HCT116 (cell line): ENCODE data around the gene LCE2A. TPM values are rescaled to one million over a fixed set of nuclear protein-coding genes. Genes with fewer than 3 reads are reported as not detected.

ENCODE experiments used
- ATAC-seq: fragments of 200-7000 bp; cut with Tn5 transposase; 2 replicates; pipeline ENCODE4 v1.9.1; 2020; ENCODE audit warnings: mild to moderate bottlenecking, moderate library complexity
- BruUV-seq: library from RNA; stranded (reverse); fragments of 400-500 nt; replicated peaks from 2 replicates; lab custom pipeline; 2021; lab: Mats Ljungman, UMichigan
- CTCF ChIA-PET: fragments of 300-600 bp; sonication (Branson Sonifier 250); formaldehyde crosslinking; loops from one replicate; lab custom pipeline; 2021; ENCODE audit warnings: antibody characterized with exemption; lab: Charles Lee
- POLR2A ChIA-PET: fragments of 300-600, 350-600 bp; sonication (Branson Sonifier 250); formaldehyde crosslinking; loops from one replicate; lab custom pipeline; 2021; ENCODE audit warnings: antibody characterized with exemption; lab: Charles Lee
- RAD21 ChIA-PET, 2 experiments: fragments of 300-600 bp; sonication (Branson Sonifier 250); formaldehyde crosslinking; loops; one replicate each; lab custom pipeline; 2023; ENCODE audit warnings: low total read pairs in 2 of 2; ENCODE audit not compliant: uncharacterized antibody in 2 of 2, unreplicated experiment in 2 of 2, low non-redundant PET in 1 of 2; lab: Charles Lee
- DNase-seq: peaks from one replicate; pipeline ENCODE4 v3.0.0-alpha.2; 2010; ENCODE audit warnings: low read depth, low spot score
- H2AFZ ChIP-seq: fragments of 200-600 bp; shearing (Covaris generic), sonication (generic); 2 replicates; pipeline ENCODE4 v1.6.1; 2017; ENCODE audit warnings: low read depth, mixed run types, mixed read lengths, antibody characterized with exemption, low read length; ENCODE audit not compliant: poor library complexity, severe bottlenecking
- H3K27ac ChIP-seq: 2 replicates; pipeline ENCODE4 v1.5.1; 2012; ENCODE audit warnings: low read depth, low read length
- H3K27me3 ChIP-seq: fragments of 200-600 bp; sonication (generic); 2 replicates; pipeline ENCODE4 v1.6.1; 2016; ENCODE audit warnings: mixed run types, low read length, mixed read lengths; ENCODE audit not compliant: insufficient read depth
- H3K36me3 ChIP-seq, 2 experiments: fragments of 200-500 bp in 1 of 2; fragments of 200-600 bp in 1 of 2; sonication (Bioruptor generic) in 1 of 2; sonication (generic) in 1 of 2; 2 replicates each; pipeline versions ENCODE4 v1.5.1 to v1.6.1; 2014 to 2016; ENCODE audit warnings: low read length in 2 of 2, inconsistent platforms in 1 of 2, mixed read lengths in 1 of 2, mixed run types in 1 of 2; ENCODE audit not compliant: insufficient read depth in 2 of 2, control insufficient read depth in 1 of 2
- H3K4me1 ChIP-seq, 2 experiments: fragments of 200-600 bp in 1 of 2; sonication (generic) in 1 of 2; 2 replicates each; pipeline versions ENCODE4 v1.5.1 to v1.6.1; 2012 to 2017; ENCODE audit warnings: low read length in 2 of 2, inconsistent platforms in 1 of 2, mild to moderate bottlenecking in 1 of 2, mixed read lengths in 1 of 2, mixed run types in 1 of 2, moderate library complexity in 1 of 2; ENCODE audit not compliant: insufficient read depth in 2 of 2, control insufficient read depth in 1 of 2
- H3K4me2 ChIP-seq: fragments of 200-600 bp; sonication (generic); 2 replicates; pipeline ENCODE4 v1.6.1; 2017; ENCODE audit warnings: mixed run types, low read length, mixed read lengths
- H3K4me3 ChIP-seq, 2 experiments: fragments of 200-600 bp in 1 of 2; sonication (generic) in 1 of 2; replicated peaks in 1 of 2; 2 replicates each; pipeline ENCODE4 v1.5.1; 2011 to 2016; ENCODE audit warnings: low read length in 2 of 2, control low read depth in 1 of 2, low read depth in 1 of 2, mild to moderate bottlenecking in 1 of 2, mixed read lengths in 1 of 2, mixed run types in 1 of 2
- H3K79me2 ChIP-seq: fragments of 200-600 bp; sonication (generic); 2 replicates; pipeline ENCODE4 v1.6.1; 2017; ENCODE audit warnings: mild to moderate bottlenecking, mixed run types, low read length, moderate library complexity, mixed read lengths; ENCODE audit not compliant: insufficient read depth
- H3K9ac ChIP-seq: fragments of 200-600 bp; sonication (generic); 2 replicates; pipeline ENCODE4 v1.6.1; 2016; ENCODE audit warnings: low read length, mixed read lengths
- H3K9me2 ChIP-seq: fragments of 200-600 bp; sonication (generic), shearing (Covaris generic); 2 replicates; pipeline ENCODE4 v1.6.1; 2017; ENCODE audit warnings: mixed run types, mild to moderate bottlenecking, moderate library complexity; ENCODE audit not compliant: insufficient read depth
- H3K9me3 ChIP-seq, 2 experiments: fragments of 200-500 bp in 1 of 2; fragments of 200-600 bp in 1 of 2; sonication (Bioruptor generic) in 1 of 2; sonication (generic) in 1 of 2; 2 replicates each; pipeline ENCODE4 v1.6.1; 2014 to 2017; ENCODE audit warnings: low read length in 2 of 2, mixed read lengths in 2 of 2, inconsistent platforms in 1 of 2, low read depth in 1 of 2, mild to moderate bottlenecking in 1 of 2, mixed run types in 1 of 2, moderate library complexity in 1 of 2; ENCODE audit not compliant: control insufficient read depth in 1 of 2, insufficient read depth in 1 of 2
- H4K20me1 ChIP-seq: fragments of 200-600 bp; sonication (generic), shearing (Covaris generic); 2 replicates; pipeline ENCODE4 v1.6.1; 2017; ENCODE audit warnings: mixed run types, mild to moderate bottlenecking, moderate library complexity; ENCODE audit not compliant: insufficient read depth
- CBX3 ChIP-seq: IDR thresholded peaks from 2 replicates; pipeline ENCODE4 v1.6.1; 2012; ENCODE audit warnings: low read depth
- CEBPB ChIP-seq: IDR thresholded peaks from 2 replicates; pipeline ENCODE4 v1.6.1; 2012; ENCODE audit warnings: low read depth
- EZH2 ChIP-seq: fragments of 200-600 bp; sonication (generic); IDR thresholded peaks from 2 replicates; pipeline ENCODE4 v1.6.1; 2017; ENCODE audit warnings: antibody characterized with exemption, mixed run types
- POLR2A ChIP-seq: IDR thresholded peaks from 2 replicates; pipeline ENCODE4 v1.7.0; 2011; ENCODE audit warnings: borderline replicate concordance; ENCODE audit not compliant: insufficient read depth, insufficient read length; ENCODE audit errors: extremely low read depth
- SRF ChIP-seq: IDR thresholded peaks from 2 replicates; pipeline ENCODE4 v1.6.1; 2012; ENCODE audit warnings: low read depth
- TCF7L2 ChIP-seq: IDR thresholded peaks from 2 replicates; pipeline ENCODE4 v1.7.0; 2011; ENCODE audit warnings: borderline replicate concordance, inconsistent platforms; ENCODE audit not compliant: insufficient read depth, insufficient read length; ENCODE audit errors: extremely low read depth
- ZFX ChIP-seq: fragments of 450-650 bp; IDR thresholded peaks from 2 replicates; pipeline ENCODE4 v1.6.1; 2017
- ZNF274 ChIP-seq: fragments of 200-500 bp; sonication (Bioruptor generic); IDR thresholded peaks from 2 replicates; pipeline ENCODE4 v1.6.1; 2014; ENCODE audit warnings: mild to moderate bottlenecking, low read depth, low read length, inconsistent platforms
- intact Hi-C: fragments of 100-400 bp; cut with micrococcal nuclease; formaldehyde crosslinking; loops from 2 replicates; pipeline ENCODE4 v1.10.0; 2022
- total RNA-seq: library from RNA; stranded (reverse); gene quantifications from one replicate; pipeline ENCODE4 v1.2.1, GENCODE V29; 2021; ENCODE audit not compliant: unreplicated experiment
- TF ChIP-seq, protein P1 (sequence below): IDR thresholded peaks from 2 replicates; pipeline ENCODE4 v1.6.1; 2012
- TF ChIP-seq, protein P2 (sequence below): IDR thresholded peaks from 2 replicates; pipeline ENCODE4 v1.6.1; 2012; ENCODE audit warnings: low read depth

LCE2A gene
- total RNA-seq, 1 experiment from 2014 or later: not detected

DNA sequence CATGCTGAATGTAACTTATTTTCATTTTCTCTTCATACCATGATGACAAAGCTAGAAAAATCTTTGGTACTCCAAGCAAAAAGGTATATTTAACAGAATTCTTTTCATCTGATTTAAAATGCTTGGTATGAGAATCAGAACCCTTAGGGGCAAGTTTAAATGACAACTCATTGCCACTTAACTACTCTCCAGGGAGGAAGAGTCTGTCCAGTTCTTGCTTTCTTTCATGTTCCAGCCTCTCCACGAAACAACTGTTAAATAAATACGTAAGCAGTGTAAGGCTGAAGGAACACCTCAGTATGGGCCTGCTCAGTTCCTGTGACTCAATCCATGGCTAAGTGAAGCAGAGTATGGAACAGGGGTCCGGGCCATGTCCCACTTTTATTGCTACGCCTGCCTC is 1.6 kb downstream of the LCE2A start:
- RAD21 ChIA-PET: no interaction called here
- H3K9me3 ChIP-seq: no peaks in the 10 kb centered on the region
- no peak overlapping the region for H3K9ac ChIP-seq
- H3K9me2 ChIP-seq: no peaks in the 10 kb centered on the region
- H3K36me3 ChIP-seq: no peaks in the 10 kb centered on the region
- no peak overlapping the region for H3K4me3 ChIP-seq
- POLR2A ChIA-PET: no interaction called here
- DNase-seq: no peak
- no peaks in the 10 kb centered on the region for H4K20me1 ChIP-seq
- CTCF ChIA-PET: no interaction called here
- TF ChIP-seq ZNF274 (no peak), EZH2 (no peak)
- TF ChIP-seq, all 23 proteins: peak for 0
- intact Hi-C loops: no loop called here
- Histone ChIP-seq H3K4me1 (no peaks in the 10 kb centered on the region), H3K4me2 (no peak overlapping the region), H3K27ac (no peak overlapping the region), H3K27me3 (peaks cover 43% of the 10 kb centered on the region), H2AFZ (no peak overlapping the region), H3K79me2 (no peaks in the 10 kb centered on the region)
- no peak for ATAC-seq
- BruUV-seq: no TSS peak

DNA sequence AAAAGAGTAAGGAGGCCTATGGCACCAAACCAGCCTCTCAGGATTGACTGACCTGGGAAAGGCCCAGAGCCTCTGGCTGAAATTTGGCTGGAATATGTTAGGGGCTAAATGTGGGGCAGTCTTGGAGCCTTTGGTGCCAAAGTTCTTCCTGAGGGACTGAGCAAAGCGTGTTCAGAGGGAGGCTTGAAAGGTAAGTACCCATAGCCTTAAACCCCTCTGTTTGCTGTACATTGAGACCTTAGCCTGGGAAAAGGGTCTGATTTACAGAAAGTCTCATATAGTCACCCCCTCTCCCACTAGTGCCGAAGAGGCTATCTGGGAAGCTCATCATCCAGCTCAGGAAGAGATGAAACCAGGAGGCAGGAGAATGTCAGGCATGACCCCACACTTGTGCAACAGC is 9.7 kb downstream of the LCE2A start, which contains the start of gene LCE4A:
Gene LCE4A (plus strand): TSS at position 301 of the 400 bp plus-strand sequence. CDS start 916 bp downstream, outside the sequence.
- POLR2A ChIA-PET: no interaction called here
- Histone ChIP-seq H4K20me1 (no peaks in the 10 kb centered on the region), H3K9ac (no peak within 1 kb of the TSS), H3K9me2 (no peaks in the 10 kb centered on the region), H3K27me3 (peaks cover 10% of the 10 kb centered on the region; the same call in 1 of the 2 replicates), H3K27ac (no peak within 1 kb of the TSS), H3K9me3 (no peaks in the 10 kb centered on the region), H3K4me1 (no peaks in the 10 kb centered on the region), H3K4me3 (no peak within 1 kb of the TSS), H3K36me3 (no peaks in the 10 kb centered on the region; a peak in 1 of 4 replicates), H2AFZ (no peak within 1 kb of the TSS), H3K4me2 (no peak within 1 kb of the TSS), H3K79me2 (no peaks in the 10 kb centered on the region)
- ATAC-seq: no peak
- CTCF ChIA-PET: no interaction called here
- BruUV-seq: no TSS peak
- RAD21 ChIA-PET: no interaction called here
- TF ChIP-seq TCF7L2 (no peak), CBX3 (no peak), ZFX (no peak), CEBPB (no peak), POLR2A (no peak), SRF (no peak), ZNF274 (no peak)
- TF ChIP-seq, protein P1, sequence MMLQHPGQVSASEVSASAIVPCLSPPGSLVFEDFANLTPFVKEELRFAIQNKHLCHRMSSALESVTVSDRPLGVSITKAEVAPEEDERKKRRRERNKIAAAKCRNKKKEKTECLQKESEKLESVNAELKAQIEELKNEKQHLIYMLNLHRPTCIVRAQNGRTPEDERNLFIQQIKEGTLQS: no peak
- TF ChIP-seq, protein P2, sequence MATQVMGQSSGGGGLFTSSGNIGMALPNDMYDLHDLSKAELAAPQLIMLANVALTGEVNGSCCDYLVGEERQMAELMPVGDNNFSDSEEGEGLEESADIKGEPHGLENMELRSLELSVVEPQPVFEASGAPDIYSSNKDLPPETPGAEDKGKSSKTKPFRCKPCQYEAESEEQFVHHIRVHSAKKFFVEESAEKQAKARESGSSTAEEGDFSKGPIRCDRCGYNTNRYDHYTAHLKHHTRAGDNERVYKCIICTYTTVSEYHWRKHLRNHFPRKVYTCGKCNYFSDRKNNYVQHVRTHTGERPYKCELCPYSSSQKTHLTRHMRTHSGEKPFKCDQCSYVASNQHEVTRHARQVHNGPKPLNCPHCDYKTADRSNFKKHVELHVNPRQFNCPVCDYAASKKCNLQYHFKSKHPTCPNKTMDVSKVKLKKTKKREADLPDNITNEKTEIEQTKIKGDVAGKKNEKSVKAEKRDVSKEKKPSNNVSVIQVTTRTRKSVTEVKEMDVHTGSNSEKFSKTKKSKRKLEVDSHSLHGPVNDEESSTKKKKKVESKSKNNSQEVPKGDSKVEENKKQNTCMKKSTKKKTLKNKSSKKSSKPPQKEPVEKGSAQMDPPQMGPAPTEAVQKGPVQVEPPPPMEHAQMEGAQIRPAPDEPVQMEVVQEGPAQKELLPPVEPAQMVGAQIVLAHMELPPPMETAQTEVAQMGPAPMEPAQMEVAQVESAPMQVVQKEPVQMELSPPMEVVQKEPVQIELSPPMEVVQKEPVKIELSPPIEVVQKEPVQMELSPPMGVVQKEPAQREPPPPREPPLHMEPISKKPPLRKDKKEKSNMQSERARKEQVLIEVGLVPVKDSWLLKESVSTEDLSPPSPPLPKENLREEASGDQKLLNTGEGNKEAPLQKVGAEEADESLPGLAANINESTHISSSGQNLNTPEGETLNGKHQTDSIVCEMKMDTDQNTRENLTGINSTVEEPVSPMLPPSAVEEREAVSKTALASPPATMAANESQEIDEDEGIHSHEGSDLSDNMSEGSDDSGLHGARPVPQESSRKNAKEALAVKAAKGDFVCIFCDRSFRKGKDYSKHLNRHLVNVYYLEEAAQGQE: no peak
- DNase-seq: no peak
- intact Hi-C loops: no loop called here
